SK-N-SH (cell line): ENCODE data around the gene FAM131C. TPM values are rescaled to one million over a fixed set of nuclear protein-coding genes. Genes with fewer than 3 reads are reported as not detected.

Source experiments
- CTCF ChIA-PET: fragments of 300-600, 350-600 bp; formaldehyde crosslinking; extraction: SDS; loops from one replicate; lab custom pipeline; 2021; lab: Yijun Ruan, JAX
- POLR2A ChIA-PET: fragments of 350-600 bp; sonication (Branson Sonifier 250); formaldehyde crosslinking; extraction: SDS; loops from one replicate; lab custom pipeline; 2020; ENCODE audit warnings: antibody characterized with exemption, inconsistent platforms; lab: Yijun Ruan, JAX
- DNase-seq: peaks from one replicate; pipeline ENCODE4 v3.0.0; 2012
- H2AFZ ChIP-seq: fragments of 200-600 bp; sonication (generic); 2 replicates; pipeline ENCODE4 v1.8.1; 2016; ENCODE audit warnings: antibody characterized with exemption, mild to moderate bottlenecking, low read depth
- H3F3A ChIP-seq: fragments of 200-600 bp; sonication (generic); replicated peaks from 2 replicates; pipeline ENCODE3; 2016; ENCODE audit warnings: antibody characterized with exemption, mild to moderate bottlenecking; ENCODE audit not compliant: insufficient read depth
- H3K27ac ChIP-seq, 2 experiments: fragments of 200-500 bp in 1 of 2; fragments of 200-600 bp in 1 of 2; sonication (Bioruptor generic) in 1 of 2; sonication (generic), shearing (Covaris generic) in 1 of 2; 2 replicates each; pipeline versions ENCODE4 v1.5.1 to v1.6.1; 2014 to 2016; ENCODE audit warnings: low read depth in 2 of 2, inconsistent platforms in 1 of 2, low read length in 1 of 2, mild to moderate bottlenecking in 1 of 2, mixed read lengths in 1 of 2
- H3K27me3 ChIP-seq: fragments of 200-600 bp; sonication (generic), shearing (Covaris generic); 2 replicates; pipeline ENCODE4 v1.6.1; 2016; ENCODE audit warnings: mixed run types; ENCODE audit not compliant: insufficient read depth
- H3K36me3 ChIP-seq, 2 experiments: fragments of 200-500 bp in 1 of 2; fragments of 200-600 bp in 1 of 2; sonication (Bioruptor generic) in 1 of 2; sonication (generic) in 1 of 2; replicated peaks in 1 of 2; 2 replicates each; pipeline versions ENCODE3 to v1.5.1; 2014 to 2016; ENCODE audit warnings: low read length in 1 of 2, mild to moderate bottlenecking in 1 of 2; ENCODE audit not compliant: insufficient read depth in 2 of 2, control insufficient read depth in 1 of 2
- H3K4me1 ChIP-seq, 2 experiments: fragments of 200-500 bp in 1 of 2; fragments of 200-600 bp in 1 of 2; sonication (Bioruptor generic) in 1 of 2; sonication (generic), shearing (Covaris generic) in 1 of 2; 2 replicates each; pipeline versions ENCODE4 v1.5.1 to v1.6.1; 2014 to 2016; ENCODE audit warnings: low read depth in 1 of 2, low read length in 1 of 2, mixed run types in 1 of 2; ENCODE audit not compliant: insufficient read depth in 2 of 2, control insufficient read depth in 1 of 2
- H3K4me2 ChIP-seq: fragments of 200-600 bp; sonication (generic), shearing (Covaris generic); 2 replicates; pipeline ENCODE4 v1.6.1; 2017; ENCODE audit warnings: mixed run types
- H3K4me3 ChIP-seq, 2 experiments: fragments of 200-500 bp in 1 of 2; fragments of 200-600 bp in 1 of 2; sonication (Bioruptor generic) in 1 of 2; sonication (generic), shearing (Covaris generic) in 1 of 2; 2 replicates each; pipeline versions ENCODE4 v1.5.1 to v1.8.1; 2014 to 2016; ENCODE audit warnings: low read depth in 2 of 2, inconsistent platforms in 1 of 2, low read length in 1 of 2, mild to moderate bottlenecking in 1 of 2, mixed read lengths in 1 of 2, moderate library complexity in 1 of 2
- H3K79me2 ChIP-seq: fragments of 200-600 bp; sonication (generic); 2 replicates; pipeline ENCODE4 v1.8.1; 2017; ENCODE audit warnings: mild to moderate bottlenecking; ENCODE audit not compliant: insufficient read depth
- H3K9ac ChIP-seq: fragments of 200-600 bp; sonication (generic); 2 replicates; pipeline ENCODE4 v1.6.1; 2017; ENCODE audit warnings: mixed run types
- H3K9me2 ChIP-seq: fragments of 200-600 bp; sonication (generic); 2 replicates; pipeline ENCODE4 v1.6.1; 2017; ENCODE audit warnings: mixed run types
- H3K9me3 ChIP-seq: fragments of 200-600 bp; sonication (generic); 2 replicates; pipeline ENCODE4 v1.6.1; 2017; ENCODE audit warnings: mixed run types, mild to moderate bottlenecking, moderate library complexity
- H4K20me1 ChIP-seq: fragments of 200-600 bp; sonication (generic); 2 replicates; pipeline ENCODE4 v1.6.1; 2017; ENCODE audit warnings: mild to moderate bottlenecking, mixed run types; ENCODE audit not compliant: insufficient read depth
- EZH2phosphoT487 ChIP-seq: fragments of 200-600 bp; sonication (generic); IDR thresholded peaks from 2 replicates; pipeline ENCODE4 v1.6.1; 2017; ENCODE audit warnings: low read depth, mixed run types, mild to moderate bottlenecking, antibody characterized with exemption, moderate library complexity, borderline replicate concordance
- FOXJ3 ChIP-seq: sonication (generic); formaldehyde crosslinking; IDR thresholded peaks from 2 replicates; pipeline ENCODE4 v1.5.1; 2020; ENCODE audit warnings: mild to moderate bottlenecking, missing genetic modification reagents
- GABPA ChIP-seq: IDR thresholded peaks from 2 replicates; pipeline ENCODE4 v1.4.0; 2012; ENCODE audit warnings: low read depth, mild to moderate bottlenecking
- GATA2 ChIP-seq: sonication (generic); formaldehyde crosslinking; IDR thresholded peaks from 2 replicates; pipeline ENCODE4 v1.5.0; 2020; ENCODE audit warnings: mild to moderate bottlenecking, missing genetic modification reagents
- MEF2A ChIP-seq: IDR thresholded peaks from 2 replicates; pipeline ENCODE4 v1.4.0; 2012; ENCODE audit warnings: low read depth, borderline replicate concordance
- NRF1 ChIP-seq: IDR thresholded peaks from 2 replicates; pipeline ENCODE4 v1.6.1; 2012; ENCODE audit warnings: low read depth, mild to moderate bottlenecking, low read length
- POLR2AphosphoS5 ChIP-seq: IDR thresholded peaks from 2 replicates; pipeline ENCODE4 v1.6.1; 2012; ENCODE audit warnings: low read depth, low read length
- RAD21 ChIP-seq: IDR thresholded peaks from 2 replicates; pipeline ENCODE4 v1.6.1; 2012; ENCODE audit warnings: mild to moderate bottlenecking, low read length
- RCOR1 ChIP-seq: fragments of 150-350 bp; IDR thresholded peaks from 2 replicates; pipeline ENCODE4 v1.6.1; 2017; ENCODE audit warnings: antibody characterized with exemption, low read length
- RFX5 ChIP-seq: IDR thresholded peaks from 2 replicates; pipeline ENCODE4 v1.6.1; 2012; ENCODE audit warnings: mild to moderate bottlenecking, improper control_type of control experiment, low read length
- RXRA ChIP-seq: IDR thresholded peaks from 2 replicates; pipeline ENCODE4 v1.4.0; 2012; ENCODE audit warnings: low read depth, mild to moderate bottlenecking, borderline replicate concordance
- WGBS: methylation state at CpG from one replicate; pipeline ENCODE4 v1.1.6; 2017; ENCODE audit warnings: low lambda C conversion rate; 5-methylcytosine and 5-hydroxymethylcytosine counted together
- polyA plus RNA-seq, 3 experiments: library from polyadenylated mRNA; depleted of rRNA; stranded (reverse); fragments of >200 nt; gene quantifications; 2 replicates each; pipeline ENCODE4 v1.2.3, GENCODE V29; 2012
- TF ChIP-seq, protein P1 (sequence below): IDR thresholded peaks from 2 replicates; pipeline ENCODE4 v1.4.0; 2012; ENCODE audit warnings: low read depth, borderline replicate concordance
- TF ChIP-seq, protein P2 (sequence below): fragments of 150-350 bp; IDR thresholded peaks from 2 replicates; pipeline ENCODE4 v1.6.1; 2017; ENCODE audit warnings: antibody characterized with exemption, low read length, low read depth, borderline replicate concordance
- TF ChIP-seq, protein P3 (sequence below): fragments of 200-600 bp; sonication (generic); IDR thresholded peaks from 2 replicates; pipeline ENCODE4 v1.6.1; 2017; ENCODE audit warnings: antibody characterized with exemption, mild to moderate bottlenecking, moderate library complexity
- TF ChIP-seq, protein P4 (sequence below): fragments of 150-350 bp; IDR thresholded peaks from 2 replicates; pipeline ENCODE4 v1.6.1; 2016; ENCODE audit warnings: mild to moderate bottlenecking, low read depth, low read length

Gene FAM131C
- polyA plus RNA-seq, 1 of the 3 experiments (the other 2 are of a cell fraction) = 1.6 TPM

DNA sequence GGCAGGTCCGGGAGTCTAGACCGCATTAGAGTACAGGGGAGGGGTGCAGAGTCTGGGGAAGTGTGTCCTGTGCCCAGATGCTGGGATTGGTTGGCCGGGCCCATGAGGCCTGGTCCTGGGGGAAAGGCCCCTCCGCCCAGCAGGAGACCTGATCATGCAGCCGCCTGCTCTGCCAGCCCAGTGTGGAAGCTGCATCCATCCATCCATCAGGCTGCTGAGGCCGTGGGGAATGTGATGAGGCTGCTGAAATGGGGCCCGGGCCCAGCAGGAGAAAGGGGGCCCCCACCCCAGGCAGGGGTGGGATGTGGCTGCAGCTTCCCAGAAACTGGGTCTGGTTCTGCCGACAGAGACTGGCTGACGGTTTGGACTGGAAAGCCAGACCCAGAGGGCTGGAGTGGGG lies 45.3 kb upstream of the FAM131C start:
- H3K27ac ChIP-seq = no peak overlapping the region
- H3K36me3 ChIP-seq = peaks cover 2 to 8% of the 10 kb centered on the region in 2 experiments
- no peak overlapping the region for H3K4me3 ChIP-seq
- TF ChIP-seq EZH2phosphoT487 (no peak), NRF1 (no peak), GATA2 (CRISPR knock-in tag) (no peak), MEF2A (no peak), RAD21 (no peak), RCOR1 (no peak), POLR2AphosphoS5 (no peak), FOXJ3 (CRISPR knock-in tag) (no peak), RXRA (no peak), RFX5 (no peak), GABPA (no peak)
- TF ChIP-seq, protein P1, sequence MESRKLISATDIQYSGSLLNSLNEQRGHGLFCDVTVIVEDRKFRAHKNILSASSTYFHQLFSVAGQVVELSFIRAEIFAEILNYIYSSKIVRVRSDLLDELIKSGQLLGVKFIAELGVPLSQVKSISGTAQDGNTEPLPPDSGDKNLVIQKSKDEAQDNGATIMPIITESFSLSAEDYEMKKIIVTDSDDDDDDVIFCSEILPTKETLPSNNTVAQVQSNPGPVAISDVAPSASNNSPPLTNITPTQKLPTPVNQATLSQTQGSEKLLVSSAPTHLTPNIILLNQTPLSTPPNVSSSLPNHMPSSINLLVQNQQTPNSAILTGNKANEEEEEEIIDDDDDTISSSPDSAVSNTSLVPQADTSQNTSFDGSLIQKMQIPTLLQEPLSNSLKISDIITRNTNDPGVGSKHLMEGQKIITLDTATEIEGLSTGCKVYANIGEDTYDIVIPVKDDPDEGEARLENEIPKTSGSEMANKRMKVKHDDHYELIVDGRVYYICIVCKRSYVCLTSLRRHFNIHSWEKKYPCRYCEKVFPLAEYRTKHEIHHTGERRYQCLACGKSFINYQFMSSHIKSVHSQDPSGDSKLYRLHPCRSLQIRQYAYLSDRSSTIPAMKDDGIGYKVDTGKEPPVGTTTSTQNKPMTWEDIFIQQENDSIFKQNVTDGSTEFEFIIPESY = no peak
- TF ChIP-seq, protein P2, sequence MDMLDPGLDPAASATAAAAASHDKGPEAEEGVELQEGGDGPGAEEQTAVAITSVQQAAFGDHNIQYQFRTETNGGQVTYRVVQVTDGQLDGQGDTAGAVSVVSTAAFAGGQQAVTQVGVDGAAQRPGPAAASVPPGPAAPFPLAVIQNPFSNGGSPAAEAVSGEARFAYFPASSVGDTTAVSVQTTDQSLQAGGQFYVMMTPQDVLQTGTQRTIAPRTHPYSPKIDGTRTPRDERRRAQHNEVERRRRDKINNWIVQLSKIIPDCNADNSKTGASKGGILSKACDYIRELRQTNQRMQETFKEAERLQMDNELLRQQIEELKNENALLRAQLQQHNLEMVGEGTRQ = no peak
- TF ChIP-seq, protein P3, sequence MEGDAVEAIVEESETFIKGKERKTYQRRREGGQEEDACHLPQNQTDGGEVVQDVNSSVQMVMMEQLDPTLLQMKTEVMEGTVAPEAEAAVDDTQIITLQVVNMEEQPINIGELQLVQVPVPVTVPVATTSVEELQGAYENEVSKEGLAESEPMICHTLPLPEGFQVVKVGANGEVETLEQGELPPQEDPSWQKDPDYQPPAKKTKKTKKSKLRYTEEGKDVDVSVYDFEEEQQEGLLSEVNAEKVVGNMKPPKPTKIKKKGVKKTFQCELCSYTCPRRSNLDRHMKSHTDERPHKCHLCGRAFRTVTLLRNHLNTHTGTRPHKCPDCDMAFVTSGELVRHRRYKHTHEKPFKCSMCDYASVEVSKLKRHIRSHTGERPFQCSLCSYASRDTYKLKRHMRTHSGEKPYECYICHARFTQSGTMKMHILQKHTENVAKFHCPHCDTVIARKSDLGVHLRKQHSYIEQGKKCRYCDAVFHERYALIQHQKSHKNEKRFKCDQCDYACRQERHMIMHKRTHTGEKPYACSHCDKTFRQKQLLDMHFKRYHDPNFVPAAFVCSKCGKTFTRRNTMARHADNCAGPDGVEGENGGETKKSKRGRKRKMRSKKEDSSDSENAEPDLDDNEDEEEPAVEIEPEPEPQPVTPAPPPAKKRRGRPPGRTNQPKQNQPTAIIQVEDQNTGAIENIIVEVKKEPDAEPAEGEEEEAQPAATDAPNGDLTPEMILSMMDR = no peak
- TF ChIP-seq, protein P4, sequence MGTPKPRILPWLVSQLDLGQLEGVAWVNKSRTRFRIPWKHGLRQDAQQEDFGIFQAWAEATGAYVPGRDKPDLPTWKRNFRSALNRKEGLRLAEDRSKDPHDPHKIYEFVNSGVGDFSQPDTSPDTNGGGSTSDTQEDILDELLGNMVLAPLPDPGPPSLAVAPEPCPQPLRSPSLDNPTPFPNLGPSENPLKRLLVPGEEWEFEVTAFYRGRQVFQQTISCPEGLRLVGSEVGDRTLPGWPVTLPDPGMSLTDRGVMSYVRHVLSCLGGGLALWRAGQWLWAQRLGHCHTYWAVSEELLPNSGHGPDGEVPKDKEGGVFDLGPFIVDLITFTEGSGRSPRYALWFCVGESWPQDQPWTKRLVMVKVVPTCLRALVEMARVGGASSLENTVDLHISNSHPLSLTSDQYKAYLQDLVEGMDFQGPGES = no peak
- no peak for DNase-seq
- H3K79me2 ChIP-seq = no peaks in the 10 kb centered on the region
- no peaks in the 10 kb centered on the region for H3K9me2 ChIP-seq
- peaks cover 0 to 10% of the 10 kb centered on the region in 2 experiments; a peak in 2 of 4 replicates for H3K4me1 ChIP-seq
- ChIA-PET CTCF (interaction anchor here (1.4 to 1.5 kb wide), 2 partner anchors 10 to 40 kb away, joined by 4 to 5 read pairs; no protein-coding TSS in a partner anchor), POLR2A (interaction anchor here (1.1 kb wide), 1 partner anchor 12 kb away, joined by 3 read pairs; no protein-coding TSS in a partner anchor)
- WGBS = 80% methylated on average over 6 of the region's 9 CpGs
- H2AFZ ChIP-seq = no peak overlapping the region
- no peaks in the 10 kb centered on the region for H3K27me3 ChIP-seq
- H3K9ac ChIP-seq = no peak overlapping the region
- no peak overlapping the region for H3K4me2 ChIP-seq
- H3F3A ChIP-seq = peaks cover 25% of the 10 kb centered on the region
- H3K9me3 ChIP-seq = no peaks in the 10 kb centered on the region
- no peaks in the 10 kb centered on the region for H4K20me1 ChIP-seq
